Glomerular visceral epithelial cell (primary cell): ENCODE data around the gene TTC5.
A peak's percentile ranks its signal among the peaks of the same experiment; 100 is the strongest.
"Not testable (repeated sequence)": the region's sequence is repeated elsewhere in the genome, so short reads cannot be mapped to it uniquely, and the experiment has no call there.

Source experiments
- DNase-seq: peaks from one replicate; pipeline ENCODE4 v3.0.0-alpha.2; 2016; ENCODE audit errors: extremely low spot score

The TTC5 gene

GRCh38 chr14:20305265-20306078 lies at the start of gene TTC5:
TTC5 (minus strand) TSS chr14:20305951; CDS start chr14:20305937, 14 bp downstream.
- DNase-seq: peak; percentile 88

- DNase-seq: no peak
Observed at GRCh38 chr14:20350860-20351259, 45.1 kb upstream of the TTC5 start.

- no peak for DNase-seq
Observed at GRCh38 chr14:20350282-20350681, 44.5 kb upstream of the TTC5 start.

GRCh38 chr14:20347747-20348146 lies 42.0 kb upstream of the TTC5 start:
- no peak for DNase-seq

GRCh38 chr14:20346713-20347112 lies 41.0 kb upstream of the TTC5 start:
- no peak for DNase-seq

GRCh38 chr14:20345366-20345765 lies 39.6 kb upstream of the TTC5 start:
- DNase-seq: no peak

GRCh38 chr14:20343862-20344220 lies 38.1 kb upstream of the TTC5 start:
- DNase-seq: peak; percentile 25

GRCh38 chr14:20343092-20343861 lies 37.5 kb upstream of the TTC5 start, which contains the start of gene PARP2:
PARP2 (plus strand) TSS chr14:20343635; CDS start chr14:20343642, 7 bp downstream.
- peak; percentile 100 for DNase-seq

- DNase-seq: no peak
Observed at GRCh38 chr14:20341646-20342045, 35.9 kb upstream of the TTC5 start.

- DNase-seq: not testable (repeated sequence)
Observed at GRCh38 chr14:20341032-20341431, 35.3 kb upstream of the TTC5 start.

- DNase-seq: no peak
Observed at GRCh38 chr14:20334017-20334416, 28.3 kb upstream of the TTC5 start.

- no peak for DNase-seq
Observed at GRCh38 chr14:20333494-20333841, 27.7 kb upstream of the TTC5 start.

- DNase-seq: peak; percentile 83
Observed at GRCh38 chr14:20332788-20333493, 27.2 kb upstream of the TTC5 start, which contains the start of gene CCNB1IP1. CCNB1IP1 (minus strand) TSS chr14:20333279; CDS start chr14:20316523, 16,756 bp downstream.

GRCh38 chr14:20332431-20332787 lies 26.7 kb upstream of the TTC5 start:
- DNase-seq: peak; percentile 13

- no peak for DNase-seq
Observed at GRCh38 chr14:20331053-20331613, 25.4 kb upstream of the TTC5 start.

- no peak for DNase-seq
Observed at GRCh38 chr14:20329355-20329754, 23.6 kb upstream of the TTC5 start.

GRCh38 chr14:20328705-20329104 lies 23.0 kb upstream of the TTC5 start:
- no peak for DNase-seq

- DNase-seq: peak; percentile 67
Observed at GRCh38 chr14:20327005-20327869, 21.5 kb upstream of the TTC5 start.

GRCh38 chr14:20317720-20318119 lies 12.0 kb upstream of the TTC5 start:
- no peak for DNase-seq

GRCh38 chr14:20314026-20314425 lies 8.3 kb upstream of the TTC5 start:
- no peak for DNase-seq

GRCh38 chr14:20306079-20306423 lies 300 bp upstream of the TTC5 start:
- DNase-seq: no peak
